IMR-90 (cell line): ENCODE results near the gene SBF1. TPM values are rescaled to one million over a fixed set of nuclear protein-coding genes. Genes with fewer than 3 reads are reported as not detected.

Source experiments
- ATAC-seq: fragments of 200-7000 bp; cut with Tn5 transposase; 2 replicates; pipeline ENCODE4 v1.9.1; 2020; ENCODE audit warnings: low read depth, mild to moderate bottlenecking, moderate library complexity
- BruUV-seq: library from RNA; stranded (reverse); fragments of 400-500 nt; replicated peaks from 2 replicates; lab custom pipeline; 2021; lab: Mats Ljungman, UMichigan
- CTCF ChIA-PET: fragments of 300-600 bp; formaldehyde crosslinking; extraction: SDS; loops from one replicate; lab custom pipeline; 2021; ENCODE audit warnings: antibody characterized with exemption; lab: Yijun Ruan, JAX
- POLR2A ChIA-PET: fragments of 300-600 bp; sonication (Branson Sonifier 250); formaldehyde crosslinking; loops from one replicate; lab custom pipeline; 2022; ENCODE audit warnings: antibody characterized with exemption; ENCODE audit not compliant: unreplicated experiment; lab: Charles Lee
- DNase-seq: peaks from one replicate; pipeline ENCODE4 v3.0.0; 2013
- H2AFZ ChIP-seq: replicated peaks from 2 replicates; pipeline ENCODE3; 2013; ENCODE audit warnings: low read length, mild to moderate bottlenecking; ENCODE audit not compliant: poor library complexity
- H2AK5ac ChIP-seq: 2 replicates; pipeline ENCODE4 v1.6.1; 2013; ENCODE audit warnings: low read depth, low read length, inconsistent platforms
- H2AK9ac ChIP-seq: replicated peaks from 2 replicates; pipeline ENCODE3; 2013; ENCODE audit warnings: mild to moderate bottlenecking, low read depth, low read length, moderate library complexity; ENCODE audit not compliant: poor library complexity
- H2BK120ac ChIP-seq: 2 replicates; pipeline ENCODE4 v1.6.1; 2013; ENCODE audit warnings: low read depth, low read length, inconsistent platforms
- H2BK15ac ChIP-seq: 3 replicates; pipeline ENCODE4 v1.6.1; 2013; ENCODE audit warnings: low read depth, low read length, inconsistent platforms
- H2BK20ac ChIP-seq: 2 replicates; pipeline ENCODE4 v1.6.1; 2013; ENCODE audit warnings: low read depth, mild to moderate bottlenecking, inconsistent platforms, low read length, moderate library complexity
- H2BK5ac ChIP-seq: 2 replicates; pipeline ENCODE4 v1.6.1; 2013; ENCODE audit warnings: mild to moderate bottlenecking, low read depth, low read length, inconsistent platforms; ENCODE audit not compliant: poor library complexity, severe bottlenecking
- H3K14ac ChIP-seq: replicated peaks from 2 replicates; pipeline ENCODE4 v1.6.1; 2013; ENCODE audit warnings: low read depth, low read length, inconsistent platforms
- H3K18ac ChIP-seq: 2 replicates; pipeline ENCODE4 v1.6.1; 2013; ENCODE audit warnings: low read depth, low read length, control low read depth
- H3K23ac ChIP-seq: 2 replicates; pipeline ENCODE4 v1.6.1; 2013; ENCODE audit warnings: low read depth, low read length, inconsistent platforms
- H3K27ac ChIP-seq: 2 replicates; pipeline ENCODE4 v1.5.1; 2013; ENCODE audit warnings: mild to moderate bottlenecking, control low read depth, low read length; ENCODE audit not compliant: insufficient read depth
- H3K27me3 ChIP-seq: 2 replicates; pipeline ENCODE4 v1.6.1; 2013; ENCODE audit warnings: low read length; ENCODE audit not compliant: control insufficient read depth, insufficient read depth
- H3K36me3 ChIP-seq: 2 replicates; pipeline ENCODE4 v1.6.1; 2013; ENCODE audit warnings: low read length, mixed read lengths; ENCODE audit not compliant: control insufficient read depth, insufficient read depth
- H3K4ac ChIP-seq: 2 replicates; pipeline ENCODE4 v1.6.1; 2013; ENCODE audit warnings: low read depth, low read length, inconsistent platforms
- H3K4me1 ChIP-seq: 2 replicates; pipeline ENCODE4 v1.6.1; 2013; ENCODE audit warnings: low read length, mixed read lengths; ENCODE audit not compliant: control insufficient read depth, insufficient read depth
- H3K4me2 ChIP-seq: 2 replicates; pipeline ENCODE4 v1.6.1; 2013; ENCODE audit warnings: low read depth, mild to moderate bottlenecking, control low read depth, low read length, moderate library complexity
- H3K4me3 ChIP-seq: 2 replicates; pipeline ENCODE4 v1.5.1; 2013; ENCODE audit warnings: low read depth, mild to moderate bottlenecking, control low read depth, low read length, moderate library complexity; ENCODE audit not compliant: insufficient read depth
- H3K56ac ChIP-seq: 2 replicates; pipeline ENCODE4 v1.6.1; 2013; ENCODE audit warnings: low read length, inconsistent platforms; ENCODE audit not compliant: insufficient read depth; ENCODE audit errors: extremely low read depth
- H3K79me1 ChIP-seq, 2 experiments: 2 replicates each; pipeline ENCODE4 v1.6.1; 2013; ENCODE audit warnings: low read length in 2 of 2, inconsistent platforms in 1 of 2, low read depth in 1 of 2
- H3K9ac ChIP-seq: 2 replicates; pipeline ENCODE4 v1.6.1; 2013; ENCODE audit warnings: low read depth, low read length, control low read depth
- H3K9me1 ChIP-seq: 2 replicates; pipeline ENCODE4 v1.6.1; 2013; ENCODE audit warnings: low read length, inconsistent platforms; ENCODE audit not compliant: insufficient read depth
- H3K9me3 ChIP-seq: 2 replicates; pipeline ENCODE4 v1.6.1; 2013; ENCODE audit warnings: low read length; ENCODE audit not compliant: control insufficient read depth, insufficient read depth
- H4K20me1 ChIP-seq: 2 replicates; pipeline ENCODE4 v1.6.1; 2013; ENCODE audit warnings: low read length, inconsistent platforms; ENCODE audit not compliant: insufficient read depth
- H4K5ac ChIP-seq: 2 replicates; pipeline ENCODE4 v1.6.1; 2013; ENCODE audit warnings: mild to moderate bottlenecking, low read depth, low read length, control low read depth
- H4K8ac ChIP-seq, 2 experiments: 2 replicates each; pipeline ENCODE4 v1.6.1; 2013; ENCODE audit warnings: low read depth in 2 of 2, low read length in 2 of 2, control low read depth in 1 of 2, inconsistent platforms in 1 of 2
- H4K91ac ChIP-seq: 2 replicates; pipeline ENCODE4 v1.6.1; 2013; ENCODE audit warnings: low read depth, low read length, inconsistent platforms; ENCODE audit not compliant: insufficient read depth
- CHD1 ChIP-seq: IDR thresholded peaks from 2 replicates; pipeline ENCODE4 v1.6.1; 2012; ENCODE audit warnings: low read depth, low read length, improper control_type of control experiment
- CTCF ChIP-seq: conservative IDR thresholded peaks from 2 replicates; pipeline ENCODE4 v1.5.1; 2012; ENCODE audit warnings: mild to moderate bottlenecking, low read depth, low read length, improper control_type of control experiment
- WGBS, 2 experiments: methylation state at CpG; one replicate each; pipeline versions ENCODE4 v1.1.5 to v1.1.7; 2013; ENCODE audit warnings: missing lambda C conversion rate in 2 of 2; ENCODE audit not compliant: insufficient read length in 1 of 2; ENCODE audit errors: extremely low coverage in 2 of 2; 5-methylcytosine and 5-hydroxymethylcytosine counted together
- dilution Hi-C: fragments of 300-500 bp; cut with HindIII; formaldehyde crosslinking; loops from one replicate; pipeline ENCODE4 v1.14.3; 2018; ENCODE audit warnings: low sequenced_read_pairs; ENCODE audit not compliant: unreplicated experiment
- in situ Hi-C: fragments of 300-500 bp; cut with MboI; formaldehyde crosslinking; loops from 3 replicates; pipeline ENCODE4 v1.14.3; 2019; ENCODE audit warnings: low sequenced_read_pairs, inconsistent platforms, mixed read lengths
- intact Hi-C: fragments of 100-400 bp; cut with micrococcal nuclease; formaldehyde crosslinking; loops from 2 replicates; pipeline ENCODE4 v1.10.0; 2022
- polyA plus RNA-seq, 3 experiments: library from polyadenylated mRNA; depleted of rRNA; stranded (reverse); fragments of >200 nt; gene quantifications; 2 replicates each; pipeline ENCODE4 v1.2.3, GENCODE V29; 2012; ENCODE audit warnings: low replicate concordance in 1 of 3
- total RNA-seq: library from RNA; depleted of rRNA; stranded (reverse); fragments of >200 nt; gene quantifications from 2 replicates; pipeline ENCODE4 v1.2.3, GENCODE V29; 2012

The SBF1 gene
- total and polyA plus RNA-seq, 2 of the 4 experiments (the other 2 are of a cell fraction): 21.5 to 33.2 TPM

GRCh38 chr22:50503475-50504145, 28.8 kb upstream of the SBF1 start:
- Histone ChIP-seq H3K36me3 (peaks cover 28% of the 10 kb centered on the region; the same call in 1 of the 2 replicates), H2AK5ac (no peak overlapping the region), H4K91ac (no peak overlapping the region), H3K4me2 (no peak overlapping the region), H3K27ac (no peak overlapping the region), H2AFZ (no peak overlapping the region), H2BK15ac (no peak overlapping the region), H2BK5ac (no peak overlapping the region), H2BK20ac (no peak overlapping the region), H4K5ac (no peak overlapping the region), H3K9ac (no peak overlapping the region), H3K27me3 (no peaks in the 10 kb centered on the region), H3K4me3 (no peak overlapping the region), H3K79me1 (peaks cover 2 to 35% of the 10 kb centered on the region in 2 experiments), H3K9me1 (no peaks in the 10 kb centered on the region), H4K20me1 (no peaks in the 10 kb centered on the region; the same call in 1 of the 2 replicates), H3K4ac (no peak overlapping the region), H2AK9ac (no peak overlapping the region), H3K23ac (no peak overlapping the region), H3K18ac (no peak overlapping the region), H2BK120ac (no peak overlapping the region), H3K9me3 (no peaks in the 10 kb centered on the region), H3K56ac (no peak overlapping the region), H3K4me1 (peaks cover 2% of the 10 kb centered on the region; the same call in 1 of the 2 replicates), H4K8ac (no peak overlapping the region), H3K14ac (no peak overlapping the region)
- CTCF ChIA-PET: no interaction called here
- DNase-seq (no peak), ATAC-seq (no peak)
- no TSS peak for BruUV-seq
- POLR2A ChIA-PET: no interaction called here
- intact Hi-C loops: no loop called here
- WGBS, 2 experiments: 95% methylated on average over 4 of the region's 26 CpGs; no CpG with 5 or more reads in 1 of the 2 experiments
- TF ChIP-seq CTCF: 0 out of 2 replicates have a peak, but pooled peaks have one; percentile 3
- no peak for TF ChIP-seq CHD1
- dilution Hi-C loops: no loop called here
- in situ Hi-C loops: no loop called here
